GM19099 (cell line): ENCODE data around the gene FBXO46.

Experiments
- POLR2A ChIP-seq: IDR thresholded peaks from 3 replicates; pipeline ENCODE4 v1.6.1; 2011; ENCODE audit warnings: low read depth; ENCODE audit not compliant: insufficient read length; ENCODE audit errors: extremely low read depth

FBXO46 gene

GRCh38 chr19:45713141-45713540, 17.6 kb downstream of the FBXO46 start:
- no peak for TF ChIP-seq POLR2A

GRCh38 chr19:45712699-45713067, 18.0 kb downstream of the FBXO46 start:
- no peak for TF ChIP-seq POLR2A

- no peak for TF ChIP-seq POLR2A
These were observed 18.6 kb downstream of the FBXO46 start for GRCh38 chr19:45711851-45712698.

GRCh38 chr19:45710356-45711130, 20.2 kb downstream of the FBXO46 start:
- no peak for TF ChIP-seq POLR2A

- no peak for TF ChIP-seq POLR2A
These were observed 24.8 kb downstream of the FBXO46 start for GRCh38 chr19:45705710-45706415.

GRCh38 chr19:45705115-45705514, 25.6 kb downstream of the FBXO46 start:
- TF ChIP-seq POLR2A = no peak

GRCh38 chr19:45701676-45702075, 29.0 kb downstream of the FBXO46 start:
- TF ChIP-seq POLR2A = no peak

GRCh38 chr19:45693106-45693788, 37.4 kb downstream of the FBXO46 start:
- TF ChIP-seq POLR2A = no peak

GRCh38 chr19:45692187-45693105, 38.2 kb downstream of the FBXO46 start, which contains the start of gene QPCTL:
TSS of gene QPCTL (plus strand) at chr19:45692666. CDS start at chr19:45692704, 38 bp downstream.
- TF ChIP-seq POLR2A = peak; percentile 93

GRCh38 chr19:45691516-45692186, 39.0 kb downstream of the FBXO46 start, which contains the start of gene SNRPD2:
TSS of gene SNRPD2 (minus strand) at chr19:45691953. CDS start at chr19:45691888, 65 bp downstream.
- TF ChIP-seq POLR2A = peak; percentile 97

- no peak for TF ChIP-seq POLR2A
These were observed 43.1 kb downstream of the FBXO46 start for GRCh38 chr19:45687599-45687998.

GRCh38 chr19:45682908-45683307, 47.8 kb downstream of the FBXO46 start:
- TF ChIP-seq POLR2A = no peak

GRCh38 chr19:45682117-45682516, 48.6 kb downstream of the FBXO46 start:
- TF ChIP-seq POLR2A = no peak
